GM12874 (cell line): ENCODE measurements around the gene CACNA2D3.

Source experiments
- TF ChIP-seq, protein P1 (sequence below): IDR thresholded peaks from 2 replicates; pipeline ENCODE4 v1.5.1; 2011; ENCODE audit warnings: low read depth, mild to moderate bottlenecking, control low read depth, low read length, moderate library complexity; ENCODE audit not compliant: insufficient read depth

CACNA2D3 gene

GRCh38 chr3:54427941-54428871 lies 305.9 kb downstream of the CACNA2D3 start:
- TF ChIP-seq, protein P1, sequence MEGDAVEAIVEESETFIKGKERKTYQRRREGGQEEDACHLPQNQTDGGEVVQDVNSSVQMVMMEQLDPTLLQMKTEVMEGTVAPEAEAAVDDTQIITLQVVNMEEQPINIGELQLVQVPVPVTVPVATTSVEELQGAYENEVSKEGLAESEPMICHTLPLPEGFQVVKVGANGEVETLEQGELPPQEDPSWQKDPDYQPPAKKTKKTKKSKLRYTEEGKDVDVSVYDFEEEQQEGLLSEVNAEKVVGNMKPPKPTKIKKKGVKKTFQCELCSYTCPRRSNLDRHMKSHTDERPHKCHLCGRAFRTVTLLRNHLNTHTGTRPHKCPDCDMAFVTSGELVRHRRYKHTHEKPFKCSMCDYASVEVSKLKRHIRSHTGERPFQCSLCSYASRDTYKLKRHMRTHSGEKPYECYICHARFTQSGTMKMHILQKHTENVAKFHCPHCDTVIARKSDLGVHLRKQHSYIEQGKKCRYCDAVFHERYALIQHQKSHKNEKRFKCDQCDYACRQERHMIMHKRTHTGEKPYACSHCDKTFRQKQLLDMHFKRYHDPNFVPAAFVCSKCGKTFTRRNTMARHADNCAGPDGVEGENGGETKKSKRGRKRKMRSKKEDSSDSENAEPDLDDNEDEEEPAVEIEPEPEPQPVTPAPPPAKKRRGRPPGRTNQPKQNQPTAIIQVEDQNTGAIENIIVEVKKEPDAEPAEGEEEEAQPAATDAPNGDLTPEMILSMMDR: peak; percentile 73

DNA sequence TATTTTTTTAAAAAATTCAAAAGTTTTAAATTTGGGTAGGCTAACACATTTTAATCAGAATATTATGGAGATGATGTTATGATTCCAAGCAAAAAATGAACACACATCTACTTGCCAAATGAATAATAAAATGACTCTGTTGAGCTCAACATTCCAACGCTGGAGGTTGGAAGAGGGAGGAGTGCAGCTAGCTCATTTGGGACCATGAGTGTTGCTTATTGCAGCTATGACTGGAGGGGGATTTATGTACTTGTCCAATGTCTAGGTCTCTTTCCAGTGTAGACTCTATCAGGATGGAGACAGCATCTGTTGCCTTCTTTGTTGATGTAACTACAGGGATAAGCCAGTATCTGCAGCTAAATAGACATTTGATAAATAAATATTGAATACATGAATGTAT lies 310.6 kb downstream of the CACNA2D3 start:
- TF ChIP-seq, protein P1: no peak

GRCh38 chr3:54433846-54434245 lies 311.5 kb downstream of the CACNA2D3 start:
- TF ChIP-seq, protein P1: no peak

DNA sequence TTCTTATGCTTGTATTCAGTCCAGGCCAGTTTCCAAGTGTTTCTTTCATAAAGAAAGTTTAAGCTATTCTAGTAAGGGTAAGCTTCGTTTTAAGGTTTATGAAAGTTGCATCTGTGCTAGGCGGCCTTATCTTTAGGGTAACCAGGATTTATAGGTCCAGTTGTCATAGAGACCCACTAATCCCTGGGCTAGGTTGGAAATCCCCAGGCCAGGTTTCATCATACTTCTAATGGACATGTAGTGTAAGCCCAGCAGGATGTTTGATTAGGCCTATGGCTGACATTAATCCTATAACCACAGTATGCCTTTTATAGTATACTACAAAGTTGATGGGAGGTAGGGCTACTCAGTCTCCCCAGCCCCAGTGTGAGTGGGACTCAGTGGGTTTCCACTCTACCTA lies 312.4 kb downstream of the CACNA2D3 start:
- TF ChIP-seq, protein P1: no peak

- TF ChIP-seq, protein P1: no peak
Measured at GRCh38 chr3:54437271-54437670, 314.9 kb downstream of the CACNA2D3 start.

- TF ChIP-seq, protein P1: no peak
Measured at GRCh38 chr3:54443561-54444161, 321.3 kb downstream of the CACNA2D3 start.

- TF ChIP-seq, protein P1: no peak
Measured at GRCh38 chr3:54445630-54446029, 323.3 kb downstream of the CACNA2D3 start.
